HG03520 (cell line): Measurements from ENCODE around the gene RPL22.
"Not testable (repeated sequence)": the region's sequence is repeated elsewhere in the genome, so short reads cannot be mapped to it uniquely, and the experiment has no call there.

Experiments used
- ATAC-seq: cut with Tn5 transposase; IDR thresholded peaks from one replicate; pipeline ENCODE4 v1.9.1; 2021; ENCODE audit warnings: mild to moderate bottlenecking, moderate library complexity; ENCODE audit not compliant: unreplicated experiment

RPL22 gene

DNA sequence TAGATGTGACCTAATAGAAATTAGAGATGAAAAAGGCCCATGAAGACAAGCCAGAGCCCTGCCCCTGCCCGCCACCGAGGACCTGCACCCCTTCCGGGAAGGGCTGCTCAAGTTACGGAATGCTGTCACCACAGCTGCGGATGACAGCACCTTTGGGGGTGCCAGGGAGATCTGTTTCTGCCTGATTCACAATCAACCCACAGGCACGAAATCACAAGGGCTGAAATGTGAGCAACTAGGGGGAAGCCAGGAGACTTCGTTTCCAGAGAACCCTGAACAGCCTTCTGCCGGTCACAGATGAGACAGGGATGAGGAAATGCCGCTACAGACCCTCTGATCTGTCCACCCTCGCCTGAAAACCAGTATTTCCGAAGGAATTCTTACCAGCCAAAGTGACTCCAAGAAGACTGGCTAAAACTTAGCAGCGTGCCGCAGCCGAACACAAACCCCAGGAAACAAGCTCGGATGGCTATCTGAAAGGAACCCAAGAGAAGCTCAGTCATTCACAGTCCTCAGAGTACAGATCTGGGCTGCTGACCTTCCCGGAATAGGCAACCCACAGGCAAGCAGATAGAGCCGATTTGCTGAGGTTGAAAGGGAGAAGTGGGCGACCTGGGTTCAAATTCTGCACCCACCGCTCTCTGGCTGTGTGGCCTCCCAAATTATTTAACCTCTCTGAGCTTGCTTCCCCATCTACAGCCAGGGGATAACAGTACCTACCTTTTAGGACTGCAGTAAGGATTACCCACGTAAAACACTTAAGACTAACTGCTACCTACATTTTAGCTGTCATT lies 35.3 kb upstream of the RPL22 start:
- no peak for ATAC-seq

DNA sequence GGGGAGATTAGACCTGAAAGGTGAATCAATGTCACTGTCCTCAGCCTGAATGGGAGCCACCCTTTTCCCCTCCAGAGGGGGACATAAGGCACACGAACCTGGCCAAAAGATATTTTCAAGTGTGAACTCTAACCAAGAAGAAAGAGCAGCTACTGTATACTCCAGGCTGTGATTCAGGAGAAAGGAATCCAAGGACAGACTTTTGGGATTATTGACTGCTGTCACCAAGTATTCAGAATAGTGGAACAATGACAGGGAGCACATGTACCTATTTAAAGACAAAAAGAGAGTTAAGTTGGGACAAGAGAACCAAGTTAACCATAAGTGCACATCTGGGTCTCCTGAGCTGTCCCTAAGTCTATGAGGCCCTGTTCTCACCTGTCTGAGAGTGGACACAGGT lies 34.0 kb upstream of the RPL22 start:
- no peak for ATAC-seq

DNA sequence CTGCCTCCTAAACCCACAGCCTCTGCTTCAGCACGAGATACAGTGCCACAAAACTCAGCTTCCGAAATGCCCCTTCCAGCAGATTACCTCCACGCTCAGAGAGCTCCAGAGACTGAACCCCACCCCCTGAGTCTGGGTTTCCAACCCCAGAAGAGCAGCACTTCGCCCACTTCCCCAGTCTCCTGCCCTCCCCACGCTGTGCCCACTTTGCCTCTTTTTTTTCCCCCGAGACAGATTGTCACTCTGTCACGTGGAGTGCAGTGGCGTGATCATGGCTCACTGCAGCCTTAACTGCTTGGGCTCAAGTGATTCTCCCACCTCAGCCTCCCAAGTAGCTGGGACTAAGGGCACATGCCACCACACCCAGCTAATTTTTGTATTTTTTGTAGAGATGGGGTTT lies 26.3 kb upstream of the RPL22 start:
- ATAC-seq = no peak

DNA sequence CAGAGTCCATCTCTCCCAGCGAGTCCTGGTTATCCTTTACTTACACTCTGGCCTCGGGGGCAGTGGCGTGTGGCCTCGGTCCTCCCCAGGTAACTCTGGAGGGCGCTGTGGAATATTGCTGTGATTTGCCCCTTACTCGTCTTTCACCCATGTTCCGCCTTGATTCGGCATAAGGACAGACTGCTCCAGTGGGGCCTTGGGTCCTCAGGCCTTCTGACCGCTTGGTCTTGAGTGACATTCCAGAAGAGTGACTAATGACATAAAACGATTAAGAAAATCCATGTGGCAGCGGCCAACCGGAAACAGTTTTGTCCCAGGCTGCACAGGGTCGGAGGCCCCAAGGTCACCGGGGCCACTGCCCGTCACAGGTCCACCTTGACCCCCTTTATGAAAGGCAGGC lies 25.3 kb upstream of the RPL22 start:
- no peak for ATAC-seq

DNA sequence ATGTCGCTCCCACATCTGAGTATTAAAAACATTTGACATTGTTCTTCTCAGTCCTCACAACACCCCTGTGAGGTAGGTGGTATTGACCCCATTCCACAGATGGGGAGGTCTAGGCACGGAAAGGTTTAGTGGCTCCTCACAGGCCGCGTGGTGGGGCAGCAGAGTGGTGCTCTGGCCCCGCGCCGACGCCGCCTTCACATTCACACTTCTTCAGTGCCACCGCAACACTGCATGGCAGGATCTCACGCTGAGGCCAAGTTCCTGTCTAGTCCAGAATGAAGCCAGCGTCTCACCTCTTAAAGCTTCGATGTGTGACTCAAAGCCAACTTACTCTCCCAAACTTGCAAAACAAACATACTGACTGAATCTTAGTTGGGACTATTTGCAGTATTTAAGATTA lies 24.2 kb upstream of the RPL22 start:
- ATAC-seq = no peak

DNA sequence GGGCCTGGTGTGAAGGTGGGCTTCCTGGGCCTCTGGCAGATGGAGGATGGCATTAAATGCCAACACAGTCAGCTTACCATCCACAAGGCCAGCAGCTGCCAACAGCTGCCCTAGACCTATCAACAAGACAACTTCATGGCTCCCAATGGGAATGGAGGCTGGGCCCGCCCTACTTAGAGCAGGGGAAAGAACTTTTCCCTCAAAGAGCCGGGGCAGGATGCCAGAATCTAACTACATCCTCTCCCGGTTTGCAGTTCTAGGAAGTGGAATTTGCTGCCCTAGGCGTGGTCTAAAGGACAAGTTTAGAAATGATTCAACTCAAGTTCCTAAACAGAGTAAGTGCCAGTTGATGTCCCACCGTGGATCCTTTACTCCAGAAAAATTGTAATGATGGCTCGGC lies 23.2 kb upstream of the RPL22 start:
- no peak for ATAC-seq

DNA sequence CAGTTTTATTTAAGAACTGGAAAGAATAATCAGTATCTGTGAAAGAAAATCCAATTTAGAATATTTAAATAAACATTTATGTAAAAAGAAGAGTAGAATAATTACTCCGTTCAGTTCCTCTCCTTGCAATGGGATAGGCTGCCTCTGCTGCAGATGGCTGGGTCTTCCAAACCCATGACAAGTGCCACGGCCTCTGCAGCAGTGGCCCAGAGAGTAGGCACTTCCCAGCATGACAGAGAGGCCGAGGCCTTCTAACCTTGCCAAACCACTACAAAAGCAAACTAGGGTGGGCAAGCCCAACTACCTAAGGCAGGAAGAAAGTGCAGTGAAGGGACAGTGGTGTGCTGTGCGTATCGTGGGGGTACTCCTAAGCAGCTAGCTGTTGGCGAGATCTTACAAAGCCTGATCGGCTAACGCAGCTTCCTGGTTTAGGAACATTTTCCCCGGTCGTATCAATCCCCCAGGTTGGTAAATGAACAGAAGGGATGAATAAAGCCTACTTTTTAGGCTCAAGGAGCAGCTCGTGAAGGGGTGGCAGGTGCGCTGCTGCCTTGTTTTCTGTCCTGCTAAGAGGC lies 21.9 kb upstream of the RPL22 start:
- no peak for ATAC-seq

DNA sequence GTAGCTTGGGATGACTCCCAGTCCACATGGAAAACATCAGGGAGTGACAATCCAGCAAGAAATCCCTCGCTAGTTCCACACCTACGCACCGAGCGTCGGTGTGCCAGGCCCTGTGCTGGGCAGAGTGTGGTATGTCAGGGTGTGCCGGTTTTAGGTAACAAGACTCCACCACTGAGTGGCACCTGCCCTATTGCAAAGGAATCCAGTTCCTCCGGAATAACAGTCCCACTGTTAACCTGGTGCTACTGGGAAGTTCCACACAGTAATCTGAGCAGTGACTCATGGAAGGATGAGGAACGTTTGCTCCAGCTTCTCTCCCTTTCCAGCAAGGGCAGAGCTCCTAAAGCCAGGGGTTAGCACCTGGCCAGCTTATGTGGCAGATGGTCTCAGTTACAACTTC lies 20.8 kb upstream of the RPL22 start:
- no peak for ATAC-seq

DNA sequence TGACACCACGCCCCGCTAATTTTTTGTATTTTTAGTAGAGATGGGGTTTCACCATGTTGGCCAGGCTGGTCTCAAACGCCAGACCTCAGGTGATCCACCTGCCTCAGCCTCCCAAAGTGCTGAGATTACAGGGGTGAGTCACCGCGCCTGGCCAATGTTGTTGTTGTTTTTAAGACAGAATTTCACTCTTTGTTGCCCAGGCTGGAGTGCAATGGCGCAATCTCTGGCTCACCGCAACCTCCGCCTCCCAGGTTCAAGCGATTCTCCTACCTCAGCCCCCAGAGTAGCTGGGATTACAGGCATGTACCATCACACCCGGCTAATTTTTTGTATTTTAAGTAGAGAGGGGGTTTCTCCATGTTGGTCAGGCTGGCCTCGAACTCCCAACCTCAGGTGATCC lies 20.2 kb upstream of the RPL22 start:
- ATAC-seq = not testable (repeated sequence)

DNA sequence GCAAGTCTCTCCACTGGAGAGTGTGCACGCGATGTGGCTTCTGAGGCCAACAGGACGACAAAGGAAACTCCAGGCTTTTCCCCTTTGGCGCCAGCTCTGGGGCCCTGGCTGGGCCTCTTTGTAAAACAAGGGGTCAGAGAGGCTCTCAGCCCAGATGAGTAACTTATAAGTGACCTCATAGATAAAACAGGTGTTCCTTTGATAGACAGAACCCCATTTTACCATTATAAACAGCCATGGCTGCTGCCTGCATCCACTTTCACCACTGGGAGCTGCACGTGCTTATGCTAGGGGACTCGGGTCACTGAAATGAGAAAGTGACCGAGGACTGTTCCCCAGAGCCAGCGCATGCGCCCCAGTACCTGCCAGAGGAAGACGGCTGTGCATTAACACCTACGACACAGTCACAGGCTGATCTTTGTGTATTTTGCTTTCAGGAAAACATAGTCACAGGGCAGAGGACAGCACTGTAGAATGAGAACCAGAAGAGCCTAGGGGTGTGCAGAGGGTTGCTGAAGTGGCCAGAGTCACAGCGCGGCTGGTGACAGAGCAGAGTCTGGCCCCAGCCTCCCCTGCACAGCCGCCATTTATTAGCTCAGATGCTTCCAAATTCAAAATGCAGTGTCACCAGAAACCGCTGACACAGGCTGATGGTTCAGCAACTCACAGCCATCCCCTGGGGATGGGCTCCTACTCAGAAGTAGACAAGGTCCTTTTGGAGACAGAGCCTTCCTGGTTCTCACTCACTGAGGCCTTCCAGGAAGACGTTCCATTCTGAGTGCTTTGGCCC lies 19.2 kb upstream of the RPL22 start:
- ATAC-seq = no peak

DNA sequence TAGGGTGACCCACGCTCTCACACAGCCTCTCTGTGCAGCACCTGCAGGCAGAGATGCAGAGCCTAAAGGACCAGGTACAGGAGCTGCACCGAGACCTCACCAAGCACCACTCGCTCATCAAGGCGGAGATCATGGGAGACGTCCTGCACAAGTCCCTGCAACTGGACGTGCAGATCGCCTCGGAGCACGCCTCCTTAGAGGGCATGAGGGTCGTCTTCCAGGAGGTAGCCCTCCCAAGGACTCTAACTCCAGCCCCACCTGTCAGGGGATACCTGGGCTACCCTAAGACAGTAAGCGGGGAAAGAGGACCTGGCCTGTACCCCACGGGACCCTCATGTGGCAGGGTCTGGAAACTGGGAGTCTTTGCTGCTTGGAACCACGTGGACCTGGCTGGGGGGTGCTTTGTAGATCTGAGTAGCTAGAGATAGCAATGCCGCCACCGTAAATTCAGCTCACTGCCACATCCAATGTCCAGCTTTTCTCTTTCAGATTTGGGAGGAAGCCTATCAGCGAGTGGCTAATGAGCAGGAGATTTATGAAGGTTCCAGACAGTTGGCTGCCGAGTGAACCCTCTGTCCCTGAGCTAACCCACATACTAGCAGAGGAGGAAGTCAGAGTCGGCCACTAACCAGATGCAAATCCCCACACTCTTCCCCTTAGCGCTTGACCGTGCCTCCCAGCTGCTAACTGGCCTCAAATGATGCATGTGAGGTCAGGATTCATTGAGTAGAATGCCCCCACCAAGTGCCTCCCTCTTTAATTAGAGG lies 13.0 kb upstream of the RPL22 start:
- no peak for ATAC-seq

DNA sequence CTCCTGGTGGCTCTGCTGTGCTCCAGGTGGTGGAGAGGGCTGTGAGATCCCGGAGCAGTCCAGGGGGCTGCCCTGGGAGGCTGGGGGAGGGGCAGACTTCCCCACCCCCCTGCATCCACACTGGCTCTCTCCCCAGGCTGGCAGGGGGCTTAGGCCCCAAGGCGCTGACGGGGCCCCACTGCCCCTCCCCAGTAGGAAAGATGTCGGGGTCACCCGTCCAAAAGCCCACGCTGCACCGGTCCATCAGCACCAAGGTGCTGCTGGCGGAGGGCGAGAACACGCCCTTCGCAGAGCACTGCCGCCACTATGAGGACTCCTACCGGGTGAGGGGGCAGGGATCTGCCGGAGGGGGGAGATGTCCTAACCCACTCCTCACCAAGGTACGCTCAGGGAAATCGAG lies 12.3 kb upstream of the RPL22 start:
- ATAC-seq = no peak

DNA sequence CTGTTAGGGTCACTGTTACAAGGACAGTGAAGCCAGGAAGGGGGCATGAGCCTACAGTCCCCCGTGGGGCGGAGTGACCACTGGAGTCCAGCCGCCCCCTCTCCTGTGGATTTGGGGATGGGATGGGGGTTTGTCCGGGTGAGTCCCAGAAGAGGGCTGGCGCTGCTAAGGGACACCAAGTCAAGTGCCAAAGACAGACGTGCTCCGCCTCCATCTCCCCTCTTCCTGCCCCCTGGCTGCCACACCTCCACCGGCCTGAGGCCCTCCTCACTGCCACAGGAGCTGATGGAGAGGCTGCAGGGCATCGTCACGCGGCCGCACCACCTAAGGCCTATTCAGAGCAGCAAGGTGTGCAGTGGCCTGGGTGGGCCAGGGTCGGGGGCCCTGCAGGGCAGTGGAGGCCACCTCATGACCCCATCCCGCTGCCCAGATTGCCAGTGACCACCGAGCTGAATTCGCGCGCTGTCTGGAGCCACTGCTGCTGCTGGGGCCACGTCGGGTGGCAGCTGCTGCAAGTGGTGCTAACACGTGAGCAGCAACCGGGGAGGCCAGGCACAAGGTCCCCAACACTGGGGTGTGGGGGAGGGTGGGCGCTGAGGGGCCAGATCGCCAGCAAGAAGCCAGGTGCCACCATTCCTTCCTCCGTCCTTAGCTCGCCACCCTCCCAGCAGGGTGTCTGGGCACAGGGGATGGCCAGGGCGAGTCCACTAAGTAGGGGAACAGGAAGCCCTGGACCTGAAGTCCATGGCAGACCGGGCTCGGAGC lies 11.4 kb upstream of the RPL22 start:
- no peak for ATAC-seq

DNA sequence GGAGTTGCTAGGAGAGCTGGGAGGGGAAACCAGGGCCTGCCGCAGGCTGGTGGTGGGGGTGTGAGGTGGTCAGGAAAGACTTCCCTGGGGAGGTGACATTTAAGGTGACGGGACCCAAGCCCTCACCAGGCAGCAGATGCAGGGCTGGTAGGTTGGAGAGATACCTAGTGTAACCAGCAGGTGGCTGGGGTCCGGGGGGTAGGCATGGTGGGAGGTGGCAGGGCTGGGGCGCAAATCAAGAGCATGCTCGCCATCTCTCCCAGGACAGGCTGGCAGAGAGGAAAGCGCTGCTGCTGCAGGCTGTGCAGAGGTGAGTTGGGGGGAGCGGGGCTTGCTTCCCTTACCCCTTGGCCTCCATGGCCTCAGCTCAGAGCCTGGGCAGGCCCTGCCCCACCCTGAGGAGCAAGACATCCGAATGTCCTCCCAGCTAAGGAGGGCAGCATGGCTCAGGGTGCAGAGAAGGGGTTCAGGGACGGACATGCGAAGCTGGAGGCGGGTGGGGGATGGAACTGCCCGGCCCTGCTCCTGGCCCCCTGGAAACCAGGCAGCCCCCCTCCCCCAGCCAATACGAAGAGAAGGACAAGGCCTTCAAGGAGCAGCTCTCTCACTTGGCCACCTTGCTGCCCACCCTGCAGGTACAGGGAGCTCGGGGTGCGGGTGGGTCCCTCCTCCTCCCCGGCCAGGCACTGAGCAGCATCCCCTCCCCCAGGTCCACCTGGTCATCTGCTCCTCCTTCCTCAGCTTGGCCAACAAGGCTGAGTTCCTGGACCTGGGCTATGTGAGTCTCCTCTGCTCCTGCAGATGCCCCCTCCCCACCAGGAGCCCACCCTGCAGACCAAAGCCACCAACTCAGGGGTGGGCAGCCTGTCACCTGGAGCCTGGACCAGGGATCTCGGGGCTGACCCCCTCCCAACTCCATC lies 10.5 kb upstream of the RPL22 start:
- ATAC-seq = no peak

DNA sequence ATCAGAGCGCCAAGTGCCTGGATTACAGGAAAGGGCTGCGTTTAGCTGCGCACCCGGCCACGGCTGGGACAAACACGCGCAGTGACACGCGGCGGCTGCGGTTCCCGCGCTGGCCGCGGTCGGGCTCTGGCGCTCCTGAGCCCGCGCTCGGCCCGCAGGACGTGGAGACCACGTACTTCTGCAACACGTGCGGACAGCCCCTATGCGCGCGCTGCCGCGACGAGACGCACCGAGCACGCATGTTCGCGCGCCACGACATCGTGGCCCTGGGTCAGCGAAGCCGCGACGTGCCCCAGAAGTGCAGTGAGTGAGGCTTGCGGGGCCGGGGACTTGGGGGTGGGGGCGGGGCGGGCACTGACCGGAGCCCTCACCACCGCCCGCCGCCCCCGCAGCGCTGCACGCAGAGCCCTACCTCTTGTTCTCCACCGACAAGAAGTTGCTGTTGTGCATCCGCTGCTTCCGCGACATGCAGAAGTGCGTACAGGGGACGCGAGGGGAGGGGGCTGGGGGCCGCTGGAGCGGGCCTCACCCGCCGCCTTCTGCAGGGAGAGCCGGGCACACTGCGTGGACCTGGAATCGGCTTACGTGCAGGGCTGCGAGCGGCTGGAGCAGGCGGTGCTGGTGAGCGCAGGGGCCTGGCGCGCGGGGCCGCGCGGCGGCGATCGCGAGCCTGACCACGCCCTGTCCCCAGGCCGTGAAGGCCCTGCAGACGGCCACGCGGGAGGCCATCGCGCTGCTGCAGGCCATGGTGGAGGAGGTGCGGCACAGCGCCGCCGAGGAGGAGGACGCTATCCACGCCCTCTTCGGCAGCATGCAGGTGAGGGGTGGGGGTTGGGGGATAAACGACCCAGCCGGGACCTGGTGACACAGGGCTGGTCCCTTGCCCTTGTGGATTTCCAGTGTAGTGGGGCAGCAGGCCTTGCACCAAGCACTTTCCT lies 9.6 kb upstream of the RPL22 start:
- ATAC-seq = no peak

DNA sequence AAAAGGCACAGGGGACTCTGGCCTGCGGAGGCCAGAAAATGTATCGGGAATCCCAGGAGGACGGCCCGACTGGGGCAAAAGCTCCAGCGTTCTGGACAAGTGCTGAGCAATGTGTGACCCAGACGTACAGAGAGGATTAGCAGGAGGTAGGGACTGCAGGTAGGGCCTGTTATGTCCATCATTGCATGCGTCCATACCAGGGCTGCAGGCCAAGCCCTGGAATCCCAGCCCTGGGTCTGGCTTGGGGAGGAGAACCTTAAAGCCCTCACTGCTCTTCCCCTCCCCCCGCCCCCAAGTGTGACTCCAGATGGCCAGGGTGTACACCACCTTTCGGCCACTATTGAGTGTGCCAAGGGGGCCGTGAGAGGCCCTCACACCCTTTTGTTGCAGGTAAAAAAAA lies 8.5 kb upstream of the RPL22 start:
- no peak for ATAC-seq

DNA sequence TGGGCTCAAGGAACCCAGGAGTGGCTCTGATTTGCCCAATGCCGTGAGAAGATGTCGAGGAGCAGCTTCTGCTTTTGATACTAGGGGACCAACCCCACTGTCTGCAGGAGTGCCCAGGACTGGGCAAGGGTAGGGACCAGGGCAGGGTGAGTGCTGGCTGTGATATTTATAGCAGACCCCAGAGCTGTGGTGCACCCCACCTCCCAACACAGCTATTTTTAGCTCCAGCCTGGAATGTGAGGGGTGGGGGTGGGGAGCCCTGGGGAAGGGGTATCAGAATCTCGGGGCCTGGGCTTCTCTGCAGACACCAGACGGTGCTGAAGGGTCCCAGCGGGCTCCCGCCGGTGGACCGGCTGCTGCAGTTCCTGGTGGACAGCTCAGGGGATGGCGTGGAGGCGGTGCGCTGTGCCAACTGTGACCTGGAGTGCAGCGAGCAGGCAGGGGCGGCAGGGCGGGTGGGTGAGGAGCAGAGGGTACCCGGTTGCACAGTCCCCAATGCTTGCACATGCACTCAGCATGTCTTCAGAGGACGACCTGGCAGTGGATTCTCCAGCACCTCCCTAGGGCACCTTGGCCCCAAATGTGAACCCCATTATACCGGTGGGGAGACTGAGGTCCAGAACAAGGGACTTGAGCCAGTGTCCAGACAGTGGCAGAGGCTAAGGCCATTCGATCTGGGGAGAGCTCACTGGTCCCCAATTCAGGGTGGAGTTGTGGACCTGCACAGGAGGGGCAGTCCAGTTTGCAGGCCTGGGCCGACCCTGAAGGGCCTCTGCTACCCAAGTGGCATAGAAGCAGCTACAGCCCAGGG lies 7.9 kb upstream of the RPL22 start:
- no peak for ATAC-seq

DNA sequence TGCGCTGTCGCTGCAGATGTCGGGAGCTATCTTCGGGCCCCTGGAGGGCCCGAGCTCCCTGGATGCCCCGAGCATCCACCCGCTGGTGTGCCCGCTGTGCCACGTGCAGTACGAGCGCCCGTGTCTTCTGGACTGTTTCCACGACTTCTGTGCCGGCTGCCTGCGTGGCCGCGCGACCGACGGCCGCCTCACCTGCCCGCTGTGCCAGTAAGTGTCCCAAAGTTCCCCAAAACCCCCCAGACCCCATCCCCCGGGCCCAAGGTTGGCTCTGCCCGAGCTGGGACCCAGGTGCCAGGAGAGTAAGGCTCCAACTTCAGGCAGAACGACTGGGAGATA lies 7.1 kb upstream of the RPL22 start:
- no peak for ATAC-seq
